IPS-18a (cell line): ENCODE data around the gene KAZALD1.
A peak's percentile ranks its signal among the peaks of the same experiment; 100 is the strongest.

Experiments
- H3K27ac ChIP-seq: one replicate; pipeline ENCODE4 v1.5.1; 2013; ENCODE audit warnings: low read length
- H3K27me3 ChIP-seq: one replicate; pipeline ENCODE4 v1.6.1; 2013; ENCODE audit warnings: mild to moderate bottlenecking, low read length; ENCODE audit not compliant: control insufficient read depth, insufficient read depth
- H3K36me3 ChIP-seq: one replicate; pipeline ENCODE4 v1.6.1; 2013; ENCODE audit warnings: low read depth, low read length; ENCODE audit not compliant: control insufficient read depth
- H3K4me1 ChIP-seq: one replicate; pipeline ENCODE4 v1.6.1; 2013; ENCODE audit warnings: low read depth, low read length; ENCODE audit not compliant: control insufficient read depth
- H3K4me3 ChIP-seq: one replicate; pipeline ENCODE4 v1.5.1; 2013; ENCODE audit warnings: low read length
- H3K9ac ChIP-seq: one replicate; pipeline ENCODE4 v1.6.1; 2013; ENCODE audit warnings: mild to moderate bottlenecking, low read length, moderate library complexity
- H3K9me3 ChIP-seq: one replicate; pipeline ENCODE4 v1.6.1; 2013; ENCODE audit warnings: low read depth, low read length; ENCODE audit not compliant: control insufficient read depth

The KAZALD1 gene

DNA sequence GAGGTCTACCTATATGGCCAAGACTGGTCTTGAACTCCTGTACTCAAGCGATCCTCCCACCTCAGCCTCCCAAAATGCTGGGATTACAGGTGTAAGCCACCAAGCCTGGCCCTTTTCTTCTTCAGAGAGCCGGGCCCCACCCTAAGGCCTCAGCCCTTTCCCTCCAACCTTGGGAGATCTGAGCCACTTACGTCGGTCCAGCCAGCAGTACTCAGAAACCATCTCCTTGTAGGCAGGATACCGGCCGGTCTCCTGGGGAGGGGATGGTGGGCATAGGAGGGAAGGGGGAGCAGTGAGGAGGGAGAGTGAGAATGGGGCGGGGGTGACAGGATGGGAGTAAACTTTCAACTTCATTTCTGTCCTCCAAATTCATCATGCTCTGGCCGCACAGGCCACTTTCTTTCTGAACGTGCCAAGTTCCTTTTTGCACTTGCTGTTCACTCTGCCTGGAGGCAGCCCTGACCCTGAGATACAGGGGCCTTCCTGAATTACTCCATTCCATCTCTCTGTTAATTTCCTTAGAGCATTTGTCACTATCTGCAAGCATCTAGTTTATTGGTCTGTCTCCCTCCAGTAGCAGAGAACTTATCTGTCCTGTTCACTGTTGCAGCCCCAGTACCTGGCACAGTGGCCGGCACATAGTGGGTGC, 41.2 kb upstream of the KAZALD1 start:
- H3K4me1 ChIP-seq = peaks cover 3% of the 10 kb centered on the region
- H3K36me3 ChIP-seq = no peaks in the 10 kb centered on the region
- peaks cover 45% of the 10 kb centered on the region for H3K27me3 ChIP-seq
- H3K9me3 ChIP-seq = no peaks in the 10 kb centered on the region
- no peak overlapping the region for H3K27ac ChIP-seq
- no peak overlapping the region for H3K4me3 ChIP-seq
- no peak overlapping the region for H3K9ac ChIP-seq

DNA sequence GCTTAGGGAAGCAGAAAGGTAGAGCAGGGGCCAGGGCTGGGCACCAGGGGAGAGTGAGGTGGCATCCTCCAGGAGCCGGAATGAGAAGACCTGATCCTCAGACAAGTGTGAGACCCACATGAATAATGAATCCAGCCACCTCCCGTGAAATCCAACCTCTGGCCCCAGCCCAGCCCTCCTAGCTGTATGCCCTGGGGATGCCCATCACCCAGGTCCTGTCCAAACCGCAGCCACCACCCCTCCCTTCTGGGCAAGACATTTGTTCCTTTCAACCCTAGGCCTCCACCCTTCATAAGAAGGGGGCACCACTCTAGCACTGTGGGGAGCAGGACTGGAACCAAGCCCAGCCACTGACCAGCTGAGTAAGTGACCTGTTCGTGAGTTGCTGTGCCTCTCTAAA, 40.5 kb upstream of the KAZALD1 start:
- Histone ChIP-seq H3K27me3 (peaks cover 45% of the 10 kb centered on the region), H3K4me1 (peaks cover 3% of the 10 kb centered on the region), H3K4me3 (no peak overlapping the region), H3K9ac (no peak overlapping the region), H3K9me3 (no peaks in the 10 kb centered on the region), H3K27ac (no peak overlapping the region), H3K36me3 (no peaks in the 10 kb centered on the region)

DNA sequence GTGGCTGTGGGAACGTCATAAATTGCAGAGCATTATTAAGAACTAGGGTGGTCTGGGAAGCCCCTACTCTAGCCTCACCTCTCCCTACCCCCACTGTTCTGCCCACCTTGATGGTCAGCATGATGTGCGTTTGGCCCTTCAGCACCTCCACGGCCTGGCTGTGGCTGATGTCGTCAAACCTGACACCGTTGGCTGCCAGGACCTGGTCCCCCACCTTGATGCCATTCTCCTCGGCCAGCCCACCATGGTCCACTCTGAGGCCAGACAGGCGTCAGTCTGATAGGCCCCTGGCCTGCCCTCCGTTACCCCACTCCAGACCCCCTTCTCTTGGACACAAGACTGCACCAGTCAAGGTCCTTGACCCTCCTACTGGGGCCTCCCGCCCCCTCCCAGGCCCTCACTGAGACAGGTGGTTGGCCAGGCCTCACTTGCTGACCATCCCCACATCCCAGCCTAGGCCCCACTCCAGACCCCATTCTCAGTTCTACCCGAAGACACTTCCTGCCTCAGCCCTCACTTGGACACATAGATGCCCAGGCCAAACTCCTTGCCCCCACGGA, 40.0 kb upstream of the KAZALD1 start:
- Histone ChIP-seq H3K9me3 (no peaks in the 10 kb centered on the region), H3K36me3 (no peaks in the 10 kb centered on the region), H3K4me3 (no peak overlapping the region), H3K27ac (no peak overlapping the region), H3K9ac (no peak overlapping the region), H3K4me1 (peaks cover 3% of the 10 kb centered on the region), H3K27me3 (peaks cover 41% of the 10 kb centered on the region)

DNA sequence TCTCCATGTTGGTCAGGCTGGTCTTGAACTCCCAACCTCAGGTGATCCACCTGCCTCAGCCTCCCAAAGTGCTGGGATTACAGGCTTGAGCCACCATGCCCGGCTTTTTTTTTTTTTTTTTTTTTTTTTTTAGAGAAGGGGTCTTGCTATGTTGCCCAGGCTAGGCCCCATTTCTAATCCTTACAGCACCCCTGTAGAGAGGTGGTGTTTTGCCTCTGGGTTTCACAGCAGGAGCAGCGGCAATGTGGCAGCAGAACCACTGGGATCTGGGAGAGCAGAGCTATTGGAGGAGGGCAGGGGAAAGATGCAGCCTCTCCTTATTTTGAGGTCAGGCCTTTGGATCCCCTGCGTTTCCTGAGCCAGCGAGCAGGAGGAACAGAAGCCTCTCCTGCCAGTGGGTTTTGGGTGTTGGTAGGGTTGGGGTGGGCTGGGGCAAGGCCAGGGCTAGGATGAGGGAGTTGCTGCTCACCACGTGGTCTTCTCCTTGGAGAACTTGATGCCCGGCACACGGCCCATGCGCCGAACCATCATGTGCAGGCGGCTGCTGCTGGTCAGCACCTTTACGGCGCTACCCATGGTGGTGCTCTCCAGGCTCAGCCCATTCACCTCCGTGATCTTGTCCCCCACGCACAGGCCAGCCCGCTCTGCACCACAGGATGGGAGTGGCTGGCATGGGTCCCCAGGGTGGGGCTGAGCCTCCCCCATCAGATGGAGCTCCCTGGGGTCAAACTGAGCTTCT, 38.7 kb upstream of the KAZALD1 start:
- H3K36me3 ChIP-seq = no peaks in the 10 kb centered on the region
- H3K27me3 ChIP-seq = peaks cover 27% of the 10 kb centered on the region
- peaks cover 3% of the 10 kb centered on the region for H3K4me1 ChIP-seq
- H3K27ac ChIP-seq = no peak overlapping the region
- H3K4me3 ChIP-seq = no peak overlapping the region
- no peak overlapping the region for H3K9ac ChIP-seq
- no peaks in the 10 kb centered on the region for H3K9me3 ChIP-seq

DNA sequence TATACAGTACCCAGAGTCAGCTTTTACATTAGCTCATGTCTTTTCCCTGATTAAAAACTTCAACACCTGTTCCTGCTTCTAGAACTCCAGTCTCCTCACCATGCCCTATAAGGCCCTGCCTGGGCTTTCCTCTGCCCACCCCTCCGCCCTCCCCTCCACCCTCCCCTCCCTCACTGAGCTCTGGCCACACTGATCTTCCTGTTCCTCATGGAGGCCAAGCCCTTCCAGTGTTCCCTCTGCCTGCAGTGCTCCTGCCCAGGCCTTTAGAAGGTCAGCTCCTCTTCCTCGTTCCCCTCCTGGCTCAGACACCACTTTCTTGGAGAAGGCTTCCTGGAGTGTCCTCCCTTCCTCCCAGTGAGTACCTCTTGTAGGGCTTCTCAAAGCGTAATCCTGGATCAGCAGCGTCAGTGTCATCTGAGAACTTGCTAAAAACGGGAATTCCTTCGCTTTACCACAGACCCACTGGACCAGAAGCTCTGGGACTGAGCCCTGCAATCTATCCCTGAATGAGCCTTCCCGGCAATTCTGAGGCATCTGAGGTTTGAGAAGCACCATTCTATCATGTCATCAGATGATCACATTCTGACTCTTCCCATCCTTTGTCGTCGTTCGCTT, 34.6 kb upstream of the KAZALD1 start:
- H3K4me3 ChIP-seq = no peak overlapping the region
- H3K27ac ChIP-seq = no peak overlapping the region
- no peaks in the 10 kb centered on the region for H3K36me3 ChIP-seq
- no peak overlapping the region for H3K9ac ChIP-seq
- peaks cover 24% of the 10 kb centered on the region for H3K27me3 ChIP-seq
- peaks cover 18% of the 10 kb centered on the region for H3K4me1 ChIP-seq
- no peaks in the 10 kb centered on the region for H3K9me3 ChIP-seq

DNA sequence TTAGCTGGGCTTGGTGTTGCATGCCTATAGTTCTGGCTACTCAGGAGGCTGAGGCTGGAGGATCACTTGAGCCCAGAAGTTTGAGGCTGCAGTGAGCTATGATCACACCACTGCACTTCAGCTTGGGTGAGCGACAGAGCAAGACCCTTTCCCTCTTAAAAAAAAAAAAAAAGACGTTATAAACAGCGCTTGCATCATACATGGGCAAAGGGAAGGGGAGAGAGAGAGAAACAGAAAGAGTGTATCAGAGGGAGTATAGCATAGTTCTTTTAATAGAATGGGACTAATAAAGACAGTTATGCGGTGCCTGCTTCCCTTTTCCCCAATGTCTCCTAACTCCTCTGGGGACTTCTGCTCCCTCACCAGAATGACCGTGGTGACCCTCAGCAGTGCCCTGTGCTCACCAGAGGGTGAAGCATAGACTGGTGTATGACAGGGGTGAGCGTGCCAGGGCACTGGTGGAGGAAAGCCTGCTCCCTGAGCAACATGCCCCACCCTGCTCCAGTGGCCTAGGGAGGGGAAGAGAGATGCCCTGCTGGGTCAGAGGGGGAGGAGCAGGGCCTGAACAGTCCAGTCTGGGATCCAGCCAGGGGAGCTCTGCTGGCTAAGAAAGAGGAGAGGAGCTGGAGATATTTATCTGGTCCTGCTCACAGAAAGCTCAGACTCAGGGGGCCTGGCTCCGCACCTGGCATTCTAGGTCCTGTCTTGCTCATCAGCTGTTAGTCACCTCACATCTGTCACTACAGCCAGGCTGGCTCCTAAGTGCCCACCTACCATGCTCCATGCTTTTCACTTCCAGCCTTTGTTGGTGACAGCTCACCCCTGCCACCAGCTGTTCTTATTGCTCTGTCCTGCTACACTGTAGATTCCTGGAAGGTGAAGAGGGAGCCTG, 33.1 kb upstream of the KAZALD1 start:
- Histone ChIP-seq H3K27me3 (peaks cover 39% of the 10 kb centered on the region), H3K9ac (no peak overlapping the region), H3K36me3 (no peaks in the 10 kb centered on the region), H3K27ac (no peak overlapping the region), H3K9me3 (no peaks in the 10 kb centered on the region), H3K4me3 (no peak overlapping the region), H3K4me1 (peaks cover 22% of the 10 kb centered on the region)

DNA sequence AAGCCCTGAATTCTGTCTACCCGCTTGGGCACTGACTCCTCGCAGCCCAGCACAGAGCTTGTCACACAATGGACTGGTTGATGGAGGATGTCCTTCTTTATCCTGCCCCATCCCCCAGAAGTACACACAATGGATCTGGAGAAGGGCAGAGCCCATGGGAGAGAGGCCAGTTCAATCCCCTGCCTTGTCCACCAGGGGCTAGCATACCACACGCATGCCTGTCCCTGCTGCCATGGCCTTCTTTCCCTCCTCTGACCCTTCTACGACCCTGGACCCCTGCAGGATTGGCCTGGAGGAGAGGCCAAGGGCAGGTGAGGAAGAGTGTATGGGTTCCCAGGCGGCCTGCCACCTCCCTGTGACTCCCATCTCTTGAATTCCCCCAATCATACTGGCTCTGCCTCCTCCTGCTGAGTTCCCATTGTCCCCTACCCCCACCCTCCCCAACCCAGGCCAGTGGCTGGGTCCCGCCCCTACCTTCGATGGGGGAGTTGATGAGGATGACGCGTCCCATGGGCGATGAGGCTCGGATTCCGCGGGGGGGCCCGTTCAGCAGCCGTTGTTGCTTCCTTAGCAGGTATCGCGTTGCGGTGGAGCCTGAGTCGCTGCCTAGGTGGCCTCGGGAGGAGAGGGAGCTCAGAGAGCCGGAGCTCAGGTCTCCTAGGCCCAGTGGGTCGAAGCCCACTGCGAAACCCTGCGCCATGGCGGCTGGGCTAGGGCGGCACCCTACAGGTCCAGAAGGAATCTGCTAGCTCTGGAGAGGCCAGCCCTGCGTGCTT, 32.1 kb upstream of the KAZALD1 start:
- H3K36me3 ChIP-seq = no peaks in the 10 kb centered on the region
- H3K27me3 ChIP-seq = peaks cover 49% of the 10 kb centered on the region
- H3K4me1 ChIP-seq = peaks cover 22% of the 10 kb centered on the region
- no peaks in the 10 kb centered on the region for H3K9me3 ChIP-seq
- H3K9ac ChIP-seq = no peak overlapping the region
- H3K4me3 ChIP-seq = no peak overlapping the region
- H3K27ac ChIP-seq = no peak overlapping the region

DNA sequence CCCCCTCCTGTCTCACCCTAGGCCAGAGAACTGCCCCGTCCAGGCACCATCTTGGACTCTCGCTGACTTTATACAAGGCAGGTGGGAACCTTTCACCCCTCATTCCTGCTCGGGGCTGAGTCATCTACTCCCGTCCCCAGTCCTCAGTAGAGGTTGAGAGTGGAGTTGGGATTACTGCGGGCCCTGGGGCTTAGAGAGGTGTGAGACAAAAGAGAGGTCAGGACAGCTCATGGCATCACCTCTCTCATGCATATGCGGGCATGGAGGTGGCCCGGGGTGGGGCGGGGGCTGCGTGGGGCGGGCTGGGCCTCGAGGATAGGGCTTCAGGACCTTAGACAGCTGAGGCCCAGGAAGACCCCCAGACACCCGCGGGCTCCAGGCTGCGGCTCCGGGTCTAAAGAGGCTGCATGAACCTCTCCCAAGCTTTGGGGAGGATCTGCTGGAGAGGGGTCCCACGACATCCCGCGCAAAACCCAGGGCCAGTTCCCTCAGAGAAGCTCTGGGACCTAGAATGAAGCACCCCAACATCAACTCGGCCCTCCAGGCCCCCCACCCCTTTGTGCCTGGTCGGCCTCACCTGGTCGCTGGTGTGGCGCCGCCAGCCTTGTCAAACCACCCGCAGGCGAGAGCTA, 31.2 kb upstream of the KAZALD1 start:
- Histone ChIP-seq H3K4me1 (peaks cover 22% of the 10 kb centered on the region), H3K27ac (no peak overlapping the region), H3K9me3 (no peaks in the 10 kb centered on the region), H3K9ac (no peak overlapping the region), H3K4me3 (peak overlapping the region; percentile 69), H3K27me3 (peaks cover 58% of the 10 kb centered on the region), H3K36me3 (no peaks in the 10 kb centered on the region)

DNA sequence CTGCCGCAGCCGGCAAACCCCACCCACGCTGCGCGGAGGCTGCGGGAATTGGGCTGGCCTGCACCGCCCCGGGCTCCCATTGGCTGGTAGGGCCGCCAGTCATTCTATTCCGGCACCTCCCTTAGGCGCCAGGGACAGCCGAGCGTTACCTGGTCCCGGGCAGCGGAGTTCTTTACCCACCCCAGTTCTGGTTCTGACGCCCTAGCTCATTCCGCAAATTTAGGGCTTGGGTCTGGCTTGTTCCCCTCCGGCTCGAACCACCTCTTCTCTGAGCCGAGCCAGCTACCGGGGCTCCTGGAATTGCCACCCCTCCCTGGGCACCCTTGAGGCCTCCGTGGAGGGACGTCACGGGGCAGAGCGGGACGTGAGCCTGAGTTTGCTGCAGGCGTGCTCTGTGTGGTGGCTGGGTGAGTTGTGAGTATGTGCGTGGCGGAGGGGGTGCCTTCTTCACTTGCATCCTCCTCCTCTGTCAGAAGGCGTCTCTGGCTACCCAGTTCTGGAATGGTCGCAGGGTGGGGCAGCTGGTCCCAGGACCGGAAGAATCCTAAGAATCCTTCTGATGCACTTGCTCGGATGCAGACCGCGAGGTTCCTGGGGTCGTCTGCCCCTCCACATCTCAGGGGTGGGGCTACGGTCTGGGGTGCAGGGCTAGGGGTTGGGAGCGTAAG, 30.5 kb upstream of the KAZALD1 start, which contains the start of the genes PDZD7 and SFXN3:
PDZD7 (minus strand) TSS at position 2 of the 668 bp plus-strand sequence. CDS start 910 bp downstream, outside the sequence.
SFXN3 (plus strand) TSS at position 107 of the 668 bp plus-strand sequence. CDS start 3,461 bp downstream, outside the sequence.
- Histone ChIP-seq H3K9me3 (no peaks in the 10 kb centered on the region), H3K27ac (no peak within 1 kb of the TSS), H3K4me3 (peak within 1 kb of the TSS; percentile 69), H3K9ac (no peak within 1 kb of the TSS), H3K4me1 (peaks cover 22% of the 10 kb centered on the region), H3K27me3 (peaks cover 64% of the 10 kb centered on the region), H3K36me3 (no peaks in the 10 kb centered on the region)
